Ishikawa (cell line): ENCODE measurements around the gene TUBGCP4.

ENCODE experiments used
- CEBPB ChIP-seq: IDR thresholded peaks from 2 replicates; pipeline ENCODE4 v1.6.1; 2012
- CREB1 ChIP-seq: IDR thresholded peaks from 2 replicates; pipeline ENCODE4 v1.6.1; 2012; ENCODE audit warnings: low read depth
- EGR1 ChIP-seq: IDR thresholded peaks from 2 replicates; pipeline ENCODE4 v1.6.1; 2012
- EP300 ChIP-seq: IDR thresholded peaks from 2 replicates; pipeline ENCODE4 v1.6.1; 2012; ENCODE audit warnings: borderline replicate concordance
- FOXM1 ChIP-seq: IDR thresholded peaks from 2 replicates; pipeline ENCODE4 v1.6.1; 2012; ENCODE audit warnings: low read depth, borderline replicate concordance
- NFIC ChIP-seq: IDR thresholded peaks from 2 replicates; pipeline ENCODE4 v1.6.1; 2012
- RAD21 ChIP-seq: IDR thresholded peaks from 2 replicates; pipeline ENCODE4 v1.6.1; 2012; ENCODE audit warnings: low read depth
- REST ChIP-seq: IDR thresholded peaks from 2 replicates; pipeline ENCODE4 v1.6.1; 2012; ENCODE audit warnings: low read depth, mild to moderate bottlenecking
- TAF1 ChIP-seq: IDR thresholded peaks from 2 replicates; pipeline ENCODE4 v1.6.1; 2012; ENCODE audit warnings: low read depth, mild to moderate bottlenecking
- TCF12 ChIP-seq: IDR thresholded peaks from 2 replicates; pipeline ENCODE4 v1.6.1; 2012; ENCODE audit warnings: low read depth
- TEAD4 ChIP-seq: IDR thresholded peaks from 2 replicates; pipeline ENCODE4 v1.6.1; 2012
- USF1 ChIP-seq: IDR thresholded peaks from 2 replicates; pipeline ENCODE4 v1.6.1; 2012
- YY1 ChIP-seq: IDR thresholded peaks from 2 replicates; pipeline ENCODE4 v1.6.1; 2012; ENCODE audit warnings: low read depth
- ZBTB7A ChIP-seq: IDR thresholded peaks from 2 replicates; pipeline ENCODE4 v1.6.1; 2012; ENCODE audit warnings: low read depth
- TF ChIP-seq, protein P1 (sequence below): IDR thresholded peaks from 2 replicates; pipeline ENCODE4 v1.6.1; 2012

Gene TUBGCP4

GRCh38 chr15:43378601-43379000, 7.7 kb downstream of the TUBGCP4 start:
- TF ChIP-seq NFIC (no peak), CREB1 (no peak), TAF1 (no peak), EP300 (no peak), EGR1 (no peak), YY1 (no peak), FOXM1 (no peak), TEAD4 (no peak), USF1 (no peak), REST (no peak)
- TF ChIP-seq, protein P1, sequence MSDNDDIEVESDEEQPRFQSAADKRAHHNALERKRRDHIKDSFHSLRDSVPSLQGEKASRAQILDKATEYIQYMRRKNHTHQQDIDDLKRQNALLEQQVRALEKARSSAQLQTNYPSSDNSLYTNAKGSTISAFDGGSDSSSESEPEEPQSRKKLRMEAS, result no peak

- no peak for TF ChIP-seq TCF12
- TF ChIP-seq YY1, result no peak
- TF ChIP-seq TAF1, result no peak
- TF ChIP-seq FOXM1, result no peak
- no peak for TF ChIP-seq RAD21
- TF ChIP-seq ZBTB7A, result no peak
- TF ChIP-seq, protein P1, result no peak
- no peak for TF ChIP-seq NFIC
- no peak for TF ChIP-seq REST
- no peak for TF ChIP-seq USF1
- no peak for TF ChIP-seq EGR1
- TF ChIP-seq CREB1, result no peak
- TF ChIP-seq CEBPB, result no peak
- no peak for TF ChIP-seq TEAD4
- TF ChIP-seq EP300, result no peak
Observed at GRCh38 chr15:43382310-43382709, 11.4 kb downstream of the TUBGCP4 start.

GRCh38 chr15:43383070-43383469, 12.2 kb downstream of the TUBGCP4 start:
- TF ChIP-seq, protein P1, result no peak
- TF ChIP-seq YY1 (no peak), EP300 (no peak), FOXM1 (no peak), EGR1 (no peak), TEAD4 (no peak), RAD21 (no peak), TCF12 (no peak), CEBPB (no peak), USF1 (no peak), REST (no peak)

DNA sequence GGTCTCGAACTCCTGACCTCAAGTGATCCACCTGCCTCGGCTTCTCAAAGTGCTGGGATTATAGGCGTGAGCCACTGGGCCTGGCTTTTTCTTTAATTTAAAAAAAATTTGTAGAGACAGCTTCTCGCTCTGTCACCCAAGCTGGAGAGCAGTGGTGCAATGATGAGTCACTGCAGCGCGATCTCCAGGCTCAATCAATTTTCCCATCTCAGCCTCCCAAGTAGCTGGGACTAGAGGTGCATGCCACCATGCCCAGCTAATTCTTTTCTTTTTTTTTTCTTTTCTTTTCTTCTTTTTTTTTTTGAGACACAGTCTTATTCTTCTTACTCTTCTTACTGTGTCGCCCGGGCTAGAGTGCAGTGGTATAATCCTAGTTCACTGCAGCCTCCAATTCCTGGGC, 19.8 kb downstream of the TUBGCP4 start:
- no peak for TF ChIP-seq NFIC
- TF ChIP-seq USF1, result no peak
- TF ChIP-seq REST, result no peak
- no peak for TF ChIP-seq EGR1
- TF ChIP-seq, protein P1, result no peak
- no peak for TF ChIP-seq TAF1
- TF ChIP-seq CEBPB, result no peak
- TF ChIP-seq TEAD4, result no peak
- TF ChIP-seq TCF12, result no peak
- no peak for TF ChIP-seq ZBTB7A
- TF ChIP-seq CREB1, result no peak
- no peak for TF ChIP-seq EP300
- TF ChIP-seq FOXM1, result no peak
